Stimulated activated CD4-positive, alpha-beta T cell treated with anti-CD3 and anti-CD28 coated beads, Interleukin-12 subunit alpha, Interleukin-12 subunit beta, amount 100 ng/mL, for 4 hours (primary cell): ENCODE measurements around the gene UBR7.

ENCODE experiments used
- DNase-seq: peaks from one replicate; pipeline ENCODE4 v3.0.0-alpha.2; 2020

The UBR7 gene

DNA sequence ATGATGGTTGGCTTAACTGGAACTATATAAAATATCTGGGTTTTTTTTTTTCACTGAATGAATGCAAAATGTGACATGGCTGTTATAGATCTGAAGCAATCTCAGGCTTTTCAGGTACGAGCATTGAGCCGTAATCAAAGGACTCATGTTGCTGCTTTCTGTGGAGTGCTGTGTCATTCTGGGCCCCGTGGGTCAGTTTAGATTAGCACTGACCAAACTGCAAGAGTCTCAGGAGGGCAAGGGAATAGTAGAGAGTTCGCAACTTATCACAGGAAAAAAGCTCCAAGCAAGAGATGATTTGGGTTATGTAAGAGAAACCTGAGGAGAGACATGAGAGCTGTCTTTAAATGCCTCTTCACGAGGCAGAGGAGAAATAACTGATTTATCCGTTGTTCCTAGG lies 59.1 kb downstream of the UBR7 start:
- DNase-seq, result no peak

DNA sequence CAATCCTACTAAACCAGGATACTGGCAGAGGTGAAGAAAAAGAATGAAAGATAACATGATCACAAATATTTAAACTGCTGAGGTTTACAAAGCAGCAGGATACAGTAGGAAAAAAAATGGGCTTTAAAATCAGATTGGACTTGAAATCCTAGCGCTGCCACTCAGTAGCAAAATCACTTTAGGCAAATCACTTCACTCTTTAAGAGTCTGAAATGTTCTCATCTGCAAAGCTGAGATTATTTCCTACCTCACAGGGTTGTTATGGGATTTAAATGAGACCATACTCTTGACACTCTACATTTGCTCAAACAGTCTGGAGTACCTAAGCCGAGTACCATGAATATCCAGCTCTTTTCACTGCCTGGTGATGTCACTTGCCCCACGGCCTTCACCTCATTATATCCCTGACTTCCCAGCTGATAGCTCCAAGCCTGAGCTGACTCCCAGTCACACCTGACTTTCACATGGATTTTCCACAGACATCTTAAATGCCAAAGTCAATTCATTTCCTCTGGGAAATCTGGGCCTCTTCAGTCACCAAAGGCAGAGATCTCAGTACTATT lies 60.2 kb downstream of the UBR7 start:
- no peak for DNase-seq

- no peak for DNase-seq
Observed at GRCh38 chr14:93268406-93268805, 61.4 kb downstream of the UBR7 start.

DNA sequence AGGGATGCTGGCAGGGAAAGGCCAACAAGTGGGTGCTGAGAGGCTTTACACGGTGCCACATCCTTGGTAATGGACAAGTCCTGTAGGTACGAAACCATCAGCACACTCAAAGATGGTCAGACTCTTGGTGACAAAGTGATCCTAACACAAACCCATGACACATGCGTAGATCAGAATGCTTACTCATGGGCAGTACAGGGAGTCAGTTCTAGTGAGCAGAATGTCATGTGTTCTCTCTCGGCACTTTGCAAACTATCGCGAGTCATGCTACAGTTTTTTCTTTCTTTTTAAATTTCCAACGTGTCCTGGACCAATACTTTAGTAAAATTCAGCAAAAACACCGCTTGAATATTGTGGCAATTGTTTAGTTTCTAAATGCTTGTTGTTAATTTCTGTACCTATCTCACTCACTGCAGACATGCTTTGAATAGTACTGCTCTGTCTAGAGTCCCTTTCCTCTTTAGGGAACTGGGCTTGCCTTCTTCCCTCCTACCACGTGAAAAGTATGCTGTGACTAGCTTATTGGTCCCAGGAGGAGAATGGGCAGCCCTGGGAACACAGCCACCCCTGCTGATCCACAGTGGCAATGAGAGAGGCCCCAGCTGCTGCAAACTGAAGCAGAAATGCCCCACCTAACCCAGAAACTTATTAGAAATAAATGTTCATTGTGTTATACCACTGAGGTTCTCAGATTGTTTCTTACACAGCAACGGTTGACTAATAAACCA lies 62.4 kb downstream of the UBR7 start:
- no peak for DNase-seq

DNA sequence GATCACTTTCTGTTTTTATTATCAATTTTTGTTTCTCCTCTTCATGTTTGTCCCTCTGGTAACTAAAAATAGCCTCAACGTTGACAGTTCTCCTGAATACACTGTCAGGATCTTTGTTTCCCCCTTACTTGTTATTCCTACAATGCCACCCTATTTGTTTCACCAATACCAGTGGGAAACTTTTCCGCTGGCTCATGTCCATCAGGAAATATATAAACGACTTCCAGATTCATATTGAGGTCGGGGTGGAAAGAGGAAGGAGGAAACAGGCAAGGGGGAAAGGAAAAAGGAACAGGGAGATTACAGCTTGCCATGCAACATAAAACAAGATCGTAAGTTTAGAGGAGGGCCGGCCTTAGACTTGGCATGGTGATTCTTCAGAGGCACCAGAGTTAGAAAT lies 64.1 kb downstream of the UBR7 start:
- no peak for DNase-seq

DNA sequence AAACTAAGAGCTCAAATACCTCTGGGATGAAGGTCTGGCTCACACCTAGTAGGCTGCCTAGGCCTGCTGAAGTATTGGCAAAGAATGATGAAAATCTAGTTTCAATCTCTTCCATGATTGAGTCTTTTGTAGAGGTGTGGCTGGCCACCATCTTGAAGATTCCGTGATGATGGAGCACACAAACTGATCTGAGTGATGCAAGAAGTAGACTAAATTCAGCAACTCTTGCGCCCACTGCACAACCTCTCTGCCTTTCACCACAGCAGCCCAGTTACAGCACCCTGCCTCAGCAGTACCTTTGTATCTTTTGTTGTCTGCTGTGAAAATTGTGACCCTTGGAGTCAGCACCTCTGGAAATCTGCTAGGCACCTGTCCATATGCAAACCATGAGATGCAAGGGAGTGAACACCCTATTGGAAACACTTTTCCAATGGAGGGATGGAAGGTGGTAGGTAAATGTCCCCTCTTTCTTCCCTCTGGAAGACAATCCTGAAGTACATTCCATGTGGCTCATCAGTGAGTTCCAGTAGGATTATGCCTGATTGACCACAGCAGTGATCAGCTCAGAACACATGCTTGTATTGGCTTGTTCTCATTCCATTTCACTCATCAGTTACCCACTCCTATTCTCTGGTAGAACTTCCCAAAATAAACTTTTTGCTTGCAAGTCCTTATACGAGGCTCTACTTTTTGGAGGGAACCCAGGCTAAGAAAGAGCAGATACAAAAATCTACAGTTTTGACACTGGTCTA lies 67.2 kb downstream of the UBR7 start:
- DNase-seq, result no peak

- DNase-seq, result no peak
Observed at GRCh38 chr14:93276031-93276716, 69.1 kb downstream of the UBR7 start.
